Transverse colon (tissue), 4 donors: ENCODE results near the gene NFE2L3.

Experiments used
- EP300 ChIP-seq: sonication (generic); formaldehyde crosslinking; IDR thresholded peaks from one replicate; pipeline ENCODE4 v1.6.1; 2017; ENCODE audit warnings: antibody characterized with exemption, low read depth
- POLR2A ChIP-seq: fragments of 450-650 bp; IDR thresholded peaks from one replicate; pipeline ENCODE4 v1.6.1; 2016; ENCODE audit warnings: antibody characterized with exemption, mild to moderate bottlenecking, moderate library complexity
- POLR2AphosphoS5 ChIP-seq, 3 donors: sonication (generic); formaldehyde crosslinking; IDR thresholded peaks; one replicate each; pipeline ENCODE4 v1.6.1; 2016; ENCODE audit warnings: antibody characterized with exemption in 3 of 3
- TF ChIP-seq, protein P1 (sequence below), 5 experiments: fragments of 200-600 bp in 3 of 5; fragments of 450-650 bp in 2 of 5; sonication (generic) in 3 of 5; IDR thresholded peaks; 1 replicate in 2 of 5; 2 replicates in 3 of 5; pipeline ENCODE4 v1.5.1; 2016 to 2017; ENCODE audit warnings: antibody characterized with exemption in 5 of 5, inconsistent platforms in 3 of 5, mild to moderate bottlenecking in 2 of 5, moderate library complexity in 1 of 5

GRCh38 chr7:26224359-26224758, 72.4 kb downstream of the NFE2L3 start:
- TF ChIP-seq, protein P1, sequence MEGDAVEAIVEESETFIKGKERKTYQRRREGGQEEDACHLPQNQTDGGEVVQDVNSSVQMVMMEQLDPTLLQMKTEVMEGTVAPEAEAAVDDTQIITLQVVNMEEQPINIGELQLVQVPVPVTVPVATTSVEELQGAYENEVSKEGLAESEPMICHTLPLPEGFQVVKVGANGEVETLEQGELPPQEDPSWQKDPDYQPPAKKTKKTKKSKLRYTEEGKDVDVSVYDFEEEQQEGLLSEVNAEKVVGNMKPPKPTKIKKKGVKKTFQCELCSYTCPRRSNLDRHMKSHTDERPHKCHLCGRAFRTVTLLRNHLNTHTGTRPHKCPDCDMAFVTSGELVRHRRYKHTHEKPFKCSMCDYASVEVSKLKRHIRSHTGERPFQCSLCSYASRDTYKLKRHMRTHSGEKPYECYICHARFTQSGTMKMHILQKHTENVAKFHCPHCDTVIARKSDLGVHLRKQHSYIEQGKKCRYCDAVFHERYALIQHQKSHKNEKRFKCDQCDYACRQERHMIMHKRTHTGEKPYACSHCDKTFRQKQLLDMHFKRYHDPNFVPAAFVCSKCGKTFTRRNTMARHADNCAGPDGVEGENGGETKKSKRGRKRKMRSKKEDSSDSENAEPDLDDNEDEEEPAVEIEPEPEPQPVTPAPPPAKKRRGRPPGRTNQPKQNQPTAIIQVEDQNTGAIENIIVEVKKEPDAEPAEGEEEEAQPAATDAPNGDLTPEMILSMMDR (IDR thresholded peaks at IDR 0.05) = no peak
- TF ChIP-seq POLR2AphosphoS5 (IDR thresholded peaks at IDR 0.05) = no peak
- no peak for TF ChIP-seq POLR2A
- TF ChIP-seq EP300 = no peak
